ENCODE data around the gene SLC25A14. TPM values are rescaled to one million over a fixed set of nuclear protein-coding genes. Genes with fewer than 3 reads are reported as not detected.
A peak's percentile ranks its signal among the peaks of the same experiment; 100 is the strongest.

Gene SLC25A14
- total RNA-seq, 1 donor from 2014 or later = 17.4 TPM

- H3K4me2 ChIP-seq (ENCODE audit: low read length) = no peak overlapping the region
- peak; percentile 43 for FAIRE-seq
- peaks cover 7% of the 10 kb centered on the region for H3K36me3 ChIP-seq (ENCODE audit: insufficient read depth, low read length)
- no peaks in the 10 kb centered on the region for H3K4me1 ChIP-seq (ENCODE audit: insufficient read depth, low read length)
- no peaks in the 10 kb centered on the region for H3K27me3 ChIP-seq (ENCODE audit: insufficient read depth, low read length)
- no peak for DNase-seq (ENCODE audit: low read depth)
- H3K4me3 Mint-ChIP-seq (ENCODE audit: unreplicated experiment) = no peak overlapping the region
- no peaks in the 10 kb centered on the region for H3K27me3 Mint-ChIP-seq (ENCODE audit: low read depth, unreplicated experiment)
- H3K27ac Mint-ChIP-seq (ENCODE audit: unreplicated experiment) = no peak overlapping the region
- H3K36me3 Mint-ChIP-seq (ENCODE audit: low read depth, unreplicated experiment) = no peaks in the 10 kb centered on the region
- no peaks in the 10 kb centered on the region for H4K20me1 ChIP-seq (ENCODE audit: insufficient read depth, low read length)
- TF ChIP-seq EZH2 (IDR thresholded peaks at IDR 0.05; ENCODE audit: insufficient read depth, low read length) = no peak
- TF ChIP-seq CTCF (IDR thresholded peaks at IDR 0.05; ENCODE audit: insufficient read depth, low read depth, low read length) = no peak
- no peak overlapping the region for H2AFZ ChIP-seq (ENCODE audit: low read depth, low read length)
- H3K4me1 Mint-ChIP-seq (ENCODE audit: low read depth, unreplicated experiment) = no peaks in the 10 kb centered on the region
- no peak overlapping the region for H3K9ac ChIP-seq (ENCODE audit: low read length)
- no peaks in the 10 kb centered on the region for H3K9me3 ChIP-seq (ENCODE audit: insufficient read depth, low read depth, low read length)
- no peaks in the 10 kb centered on the region for H3K9me3 Mint-ChIP-seq (ENCODE audit: unreplicated experiment)
- H3K79me2 ChIP-seq (ENCODE audit: insufficient read depth, low read length) = no peaks in the 10 kb centered on the region
- no peak overlapping the region for H3K4me3 ChIP-seq (ENCODE audit: insufficient read depth, low read depth, low read length)
- no peak overlapping the region for H3K27ac ChIP-seq (ENCODE audit: low read depth, low read length)
These were observed 75.1 kb downstream of the SLC25A14 start for GRCh38 chrX:130414800-130415199.

GRCh38 chrX:130415201-130415600, 75.5 kb downstream of the SLC25A14 start:
- Mint-ChIP-seq H3K4me3 (ENCODE audit: unreplicated experiment) (no peak overlapping the region), H3K27me3 (ENCODE audit: low read depth, unreplicated experiment) (no peaks in the 10 kb centered on the region), H3K36me3 (ENCODE audit: low read depth, unreplicated experiment) (no peaks in the 10 kb centered on the region), H3K9me3 (ENCODE audit: unreplicated experiment) (no peaks in the 10 kb centered on the region), H3K4me1 (ENCODE audit: low read depth, unreplicated experiment) (no peaks in the 10 kb centered on the region), H3K27ac (ENCODE audit: unreplicated experiment) (no peak overlapping the region)
- DNase-seq (ENCODE audit: low read depth) (no peak), FAIRE-seq (no peak)
- H3K4me3 ChIP-seq (ENCODE audit: insufficient read depth, low read depth, low read length) = no peak overlapping the region
- H2AFZ ChIP-seq (ENCODE audit: low read depth, low read length) = no peak overlapping the region
- no peaks in the 10 kb centered on the region for H3K9me3 ChIP-seq (ENCODE audit: insufficient read depth, low read depth, low read length)
- H3K27me3 ChIP-seq (ENCODE audit: insufficient read depth, low read length) = no peaks in the 10 kb centered on the region
- no peak overlapping the region for H3K4me2 ChIP-seq (ENCODE audit: low read length)
- H3K4me1 ChIP-seq (ENCODE audit: insufficient read depth, low read length) = no peaks in the 10 kb centered on the region
- H3K79me2 ChIP-seq (ENCODE audit: insufficient read depth, low read length) = no peaks in the 10 kb centered on the region
- no peak overlapping the region for H3K27ac ChIP-seq (ENCODE audit: low read depth, low read length)
- TF ChIP-seq EZH2 (IDR thresholded peaks at IDR 0.05; ENCODE audit: insufficient read depth, low read length) (no peak), CTCF (IDR thresholded peaks at IDR 0.05; ENCODE audit: insufficient read depth, low read depth, low read length) (no peak)
- H3K9ac ChIP-seq (ENCODE audit: low read length) = no peak overlapping the region
- H4K20me1 ChIP-seq (ENCODE audit: insufficient read depth, low read length) = no peaks in the 10 kb centered on the region
- H3K36me3 ChIP-seq (ENCODE audit: insufficient read depth, low read length) = peaks cover 7% of the 10 kb centered on the region

- no peaks in the 10 kb centered on the region for H3K9me3 Mint-ChIP-seq (ENCODE audit: unreplicated experiment)
- Histone ChIP-seq H3K27ac (ENCODE audit: low read depth, low read length) (no peak overlapping the region), H3K9me3 (ENCODE audit: insufficient read depth, low read depth, low read length) (no peaks in the 10 kb centered on the region), H3K9ac (ENCODE audit: low read length) (no peak overlapping the region), H3K4me1 (ENCODE audit: insufficient read depth, low read length) (no peaks in the 10 kb centered on the region), H2AFZ (ENCODE audit: low read depth, low read length) (no peak overlapping the region), H3K79me2 (ENCODE audit: insufficient read depth, low read length) (no peaks in the 10 kb centered on the region), H4K20me1 (ENCODE audit: insufficient read depth, low read length) (no peaks in the 10 kb centered on the region), H3K4me3 (ENCODE audit: insufficient read depth, low read depth, low read length) (no peak overlapping the region), H3K36me3 (ENCODE audit: insufficient read depth, low read length) (peaks cover 2% of the 10 kb centered on the region), H3K4me2 (ENCODE audit: low read length) (no peak overlapping the region), H3K27me3 (ENCODE audit: insufficient read depth, low read length) (no peaks in the 10 kb centered on the region)
- no peaks in the 10 kb centered on the region for H3K27me3 Mint-ChIP-seq (ENCODE audit: low read depth, unreplicated experiment)
- FAIRE-seq (no peak), DNase-seq (ENCODE audit: low read depth) (no peak)
- H3K4me1 Mint-ChIP-seq (ENCODE audit: low read depth, unreplicated experiment) = no peaks in the 10 kb centered on the region
- no peaks in the 10 kb centered on the region for H3K36me3 Mint-ChIP-seq (ENCODE audit: low read depth, unreplicated experiment)
- no peak overlapping the region for H3K27ac Mint-ChIP-seq (ENCODE audit: unreplicated experiment)
- TF ChIP-seq CTCF (IDR thresholded peaks at IDR 0.05; ENCODE audit: insufficient read depth, low read depth, low read length) (no peak), EZH2 (IDR thresholded peaks at IDR 0.05; ENCODE audit: insufficient read depth, low read length) (no peak)
- H3K4me3 Mint-ChIP-seq (ENCODE audit: unreplicated experiment) = no peak overlapping the region
These were observed 77.1 kb downstream of the SLC25A14 start for GRCh38 chrX:130416785-130417184.

Data from astrocyte (in vitro differentiated cells and primary cell).